ENCODE results near the gene ATP9A.
"Not testable (repeated sequence)": the region's sequence is repeated elsewhere in the genome, so short reads cannot be mapped to it uniquely, and the experiment has no call there.

ATP9A gene

GRCh38 chr20:51688600-51689244 is 79.5 kb downstream of the ATP9A start:
- no peak for DNase-seq

- no peak for DNase-seq
Observed at GRCh38 chr20:51687630-51688029, 80.6 kb downstream of the ATP9A start.

- DNase-seq: peak; percentile 39
Observed at GRCh38 chr20:51687108-51687507, 81.1 kb downstream of the ATP9A start.

GRCh38 chr20:51685494-51685893 is 82.7 kb downstream of the ATP9A start:
- not testable (repeated sequence) for DNase-seq

- no peak for DNase-seq
Observed at GRCh38 chr20:51680067-51680749, 88.0 kb downstream of the ATP9A start.

GRCh38 chr20:51679254-51679921 is 88.8 kb downstream of the ATP9A start:
- no peak for DNase-seq

- no peak for DNase-seq
Observed at GRCh38 chr20:51678026-51678697, 90.0 kb downstream of the ATP9A start.

GRCh38 chr20:51668947-51669346 is 99.2 kb downstream of the ATP9A start:
- no peak for DNase-seq

GRCh38 chr20:51668515-51668914 is 99.7 kb downstream of the ATP9A start:
- DNase-seq: no peak

GRCh38 chr20:51667491-51667890 is 100.7 kb downstream of the ATP9A start:
- DNase-seq: no peak

- no peak for DNase-seq
Observed at GRCh38 chr20:51667002-51667408, 101.2 kb downstream of the ATP9A start.

- no peak for DNase-seq
Observed at GRCh38 chr20:51666126-51666525, 102.1 kb downstream of the ATP9A start.

GRCh38 chr20:51665543-51666118 is 102.6 kb downstream of the ATP9A start:
- DNase-seq: no peak

- DNase-seq: peak; percentile 6
Observed at GRCh38 chr20:51661609-51662178, 106.5 kb downstream of the ATP9A start.

- DNase-seq: no peak
Observed at GRCh38 chr20:51660672-51661608, 107.2 kb downstream of the ATP9A start.

- no peak for DNase-seq
Observed at GRCh38 chr20:51659491-51660050, 108.6 kb downstream of the ATP9A start.

- no peak for DNase-seq
Observed at GRCh38 chr20:51656726-51657260, 111.4 kb downstream of the ATP9A start.

- DNase-seq: not testable (repeated sequence)
Observed at GRCh38 chr20:51656089-51656488, 112.1 kb downstream of the ATP9A start.

- no peak for DNase-seq
Observed at GRCh38 chr20:51654495-51654894, 113.7 kb downstream of the ATP9A start.

GRCh38 chr20:51654060-51654459 is 114.1 kb downstream of the ATP9A start:
- DNase-seq: no peak

- DNase-seq: no peak
Observed at GRCh38 chr20:51653226-51653625, 115.0 kb downstream of the ATP9A start.

All from hematopoietic multipotent progenitor cell treated with erythropoietin and hydrocortisone succinate and interleukin-3 and kit ligand, for 8 days (in vitro differentiated cells).